HG03571 (cell line): ENCODE measurements around the gene KY.

ENCODE experiments used
- ATAC-seq: cut with Tn5 transposase; IDR thresholded peaks from one replicate; pipeline ENCODE4 v1.9.1; 2021; ENCODE audit not compliant: unreplicated experiment

KY gene

GRCh38 chr3:134645515-134645914 lies 5.3 kb downstream of the KY start:
- ATAC-seq: no peak

DNA sequence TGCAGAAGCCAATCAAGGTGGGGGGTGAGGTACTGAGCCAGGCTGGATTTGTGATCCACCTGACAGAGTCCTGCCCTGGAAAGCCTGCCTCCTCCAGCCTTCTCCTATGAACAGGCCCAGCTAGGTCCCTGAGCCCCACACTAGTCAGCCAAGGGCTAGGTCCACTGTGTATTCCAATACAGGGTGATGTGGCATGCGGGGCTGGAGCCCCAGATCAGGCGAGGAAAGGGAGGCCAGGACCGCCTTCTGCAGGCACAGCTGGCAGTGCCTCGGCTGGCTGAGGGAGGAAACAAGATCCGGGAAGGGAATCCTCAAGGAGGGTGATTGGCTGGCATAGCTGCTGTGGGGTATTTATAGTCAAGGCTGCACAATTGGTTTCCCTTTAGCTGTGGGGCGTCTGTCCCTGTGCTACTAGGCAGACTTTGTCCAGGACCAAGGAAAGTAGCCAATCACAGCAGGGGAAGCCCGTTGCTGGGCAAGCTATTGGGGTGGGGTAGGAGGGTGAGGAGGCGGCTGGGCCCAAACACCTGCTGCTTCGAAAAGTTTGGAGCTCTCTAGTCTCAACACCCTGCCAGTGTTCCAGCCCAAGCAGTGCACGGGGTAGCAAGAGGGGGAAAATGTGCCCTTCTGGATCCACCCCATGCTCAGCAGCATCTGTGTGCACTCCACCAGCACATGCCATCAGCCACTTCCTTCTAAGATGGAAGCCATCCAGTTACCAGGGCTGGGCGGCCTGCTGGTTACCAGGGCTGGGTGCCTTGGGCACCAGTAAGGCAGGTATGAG lies 5.9 kb downstream of the KY start:
- ATAC-seq: no peak

GRCh38 chr3:134643150-134643675 lies 7.6 kb downstream of the KY start:
- ATAC-seq: no peak

- no peak for ATAC-seq
Measured at GRCh38 chr3:134642445-134643149, 8.2 kb downstream of the KY start.

DNA sequence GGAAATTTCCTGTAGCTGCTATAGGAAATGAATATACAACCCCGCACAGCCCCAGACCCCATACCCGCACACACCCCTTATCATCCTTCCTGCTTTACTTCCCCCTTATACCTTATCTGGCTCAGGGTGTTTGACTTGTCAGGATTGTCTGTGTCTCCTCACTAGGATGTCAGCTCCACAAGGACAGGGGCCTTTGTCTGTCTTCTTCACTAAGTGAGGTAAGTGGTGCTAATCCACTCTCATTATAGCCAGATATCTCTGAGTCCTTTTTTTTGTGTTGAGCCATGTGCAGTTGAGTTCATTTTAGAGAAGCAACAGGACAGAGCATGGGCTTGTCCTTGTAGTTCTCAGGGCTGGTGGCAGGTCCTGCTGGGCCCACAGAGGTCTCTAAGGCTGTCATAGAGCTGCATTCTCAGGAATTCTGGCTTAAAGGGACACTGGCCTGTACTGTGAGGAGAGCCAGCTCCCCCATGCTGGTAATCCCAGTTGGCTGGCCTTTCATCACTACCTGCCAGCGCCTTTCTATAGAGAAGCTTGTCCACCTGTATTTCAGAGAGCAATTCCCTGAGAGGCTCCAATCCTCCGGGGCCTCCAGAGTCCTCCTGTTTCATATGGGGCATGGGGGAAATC lies 9.0 kb downstream of the KY start:
- ATAC-seq: no peak

DNA sequence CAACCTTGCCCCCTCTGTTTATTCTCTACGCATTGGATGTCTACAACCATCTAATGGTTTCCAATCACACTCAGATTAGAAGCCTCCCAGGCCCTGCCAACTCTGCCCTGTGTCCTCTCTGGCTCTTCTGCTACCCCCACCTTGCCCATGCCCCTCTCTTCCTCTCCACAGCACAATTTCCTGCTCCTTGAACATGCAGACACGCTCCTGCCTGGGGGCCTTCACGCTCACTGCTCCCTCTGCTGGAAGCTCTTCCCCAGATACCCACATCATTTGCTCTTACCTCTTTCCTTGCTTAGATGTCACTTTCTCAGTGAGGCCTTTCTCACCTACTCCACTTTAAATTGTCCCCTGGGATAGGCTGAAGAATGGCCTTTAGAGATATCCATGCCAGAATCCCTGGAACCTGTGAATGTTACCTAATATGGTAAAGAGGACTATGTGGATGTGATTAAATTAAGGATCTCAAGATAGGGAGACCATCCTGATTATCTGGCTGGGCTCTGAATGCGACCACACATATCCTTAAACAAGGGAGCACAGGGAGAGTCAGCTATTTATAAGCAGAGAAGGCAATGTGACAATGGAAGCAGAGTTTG lies 9.9 kb downstream of the KY start:
- ATAC-seq: no peak

- no peak for ATAC-seq
Measured at GRCh38 chr3:134640378-134640777, 10.4 kb downstream of the KY start.

DNA sequence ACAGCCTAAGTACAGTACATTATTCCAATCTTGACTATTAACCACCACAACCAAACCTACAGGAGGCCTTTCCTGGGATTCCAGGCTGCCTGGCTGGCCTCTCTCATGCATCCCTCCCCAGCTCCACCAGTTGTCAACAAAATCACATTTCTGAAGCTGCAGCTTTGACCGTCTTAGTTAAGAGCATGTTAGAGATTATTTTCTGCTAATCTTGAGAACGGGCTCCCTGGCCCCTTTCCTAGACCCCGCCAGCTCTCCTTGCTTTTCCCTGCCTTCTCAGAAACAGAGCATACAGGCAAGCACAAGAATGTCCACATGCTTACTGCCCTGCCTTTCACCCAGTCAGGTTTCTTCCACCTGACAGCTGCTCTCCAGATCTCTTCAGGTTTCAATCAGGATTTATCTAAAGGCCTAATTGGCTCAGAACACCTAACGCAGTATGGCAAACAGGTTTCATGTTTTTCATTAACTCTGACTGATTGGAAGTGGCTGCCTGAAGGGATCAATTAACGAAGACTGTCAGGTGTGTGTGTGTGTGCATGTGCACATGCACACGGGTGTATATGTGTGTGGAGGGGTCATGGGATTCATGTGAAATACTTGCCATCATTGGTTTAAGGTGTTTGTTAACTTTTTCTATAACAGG lies 12.3 kb downstream of the KY start:
- no peak for ATAC-seq

- no peak for ATAC-seq
Measured at GRCh38 chr3:134636406-134636805, 14.4 kb downstream of the KY start.

DNA sequence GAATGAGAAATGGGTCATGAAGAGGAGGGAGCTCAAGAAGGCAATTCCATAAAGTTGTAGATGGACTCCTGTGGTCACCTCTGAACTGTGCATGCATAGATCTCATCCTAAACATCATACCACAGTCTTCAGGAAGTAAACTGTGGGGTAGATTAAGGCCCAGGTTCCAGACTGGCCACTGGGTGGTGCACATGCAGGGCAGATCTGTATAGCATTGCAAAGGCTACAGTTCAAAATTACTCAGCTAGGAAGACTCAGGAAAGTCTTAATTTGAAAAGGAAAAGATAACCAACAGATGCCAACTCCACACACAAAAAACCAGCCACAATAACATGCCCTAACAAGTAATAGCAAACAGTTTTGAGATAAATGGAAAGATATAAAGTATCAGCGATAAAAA lies 20.3 kb downstream of the KY start:
- no peak for ATAC-seq

GRCh38 chr3:134628884-134629283 lies 21.9 kb downstream of the KY start:
- ATAC-seq: no peak

GRCh38 chr3:134627831-134628230 lies 23.0 kb downstream of the KY start:
- no peak for ATAC-seq

GRCh38 chr3:134625885-134626741 lies 24.7 kb downstream of the KY start:
- no peak for ATAC-seq

DNA sequence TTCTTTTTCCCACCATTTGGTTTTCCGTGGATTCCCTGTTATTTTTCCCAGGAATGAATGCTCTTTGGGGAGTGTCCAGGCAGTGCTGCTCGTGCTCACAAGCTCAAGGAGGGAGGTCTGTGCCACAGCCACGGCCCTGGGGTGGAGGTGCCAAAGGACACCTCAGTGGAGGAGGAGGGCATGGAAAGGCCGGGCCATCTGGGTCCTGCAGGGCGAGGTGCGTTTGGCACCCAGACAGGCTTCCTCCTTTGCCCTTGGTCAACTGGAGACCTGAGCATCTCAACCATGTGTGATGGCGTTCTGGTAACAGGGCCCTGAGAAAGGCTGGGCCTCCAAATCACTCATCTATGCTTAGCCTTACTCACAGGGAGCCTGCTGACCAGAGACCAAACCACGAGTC lies 25.4 kb downstream of the KY start:
- no peak for ATAC-seq

GRCh38 chr3:134624537-134625287 lies 26.1 kb downstream of the KY start:
- ATAC-seq: no peak

- ATAC-seq: no peak
Measured at GRCh38 chr3:134623615-134624245, 27.1 kb downstream of the KY start.

- ATAC-seq: no peak
Measured at GRCh38 chr3:134622806-134623365, 27.9 kb downstream of the KY start.

- ATAC-seq: no peak
Measured at GRCh38 chr3:134621854-134622253, 29.0 kb downstream of the KY start.
